GM19397 (cell line): Measurements from ENCODE around the gene COL18A1.
"Not testable (repeated sequence)": the region's sequence is repeated elsewhere in the genome, so short reads cannot be mapped to it uniquely, and the experiment has no call there.

ENCODE experiments used
- ATAC-seq: cut with Tn5 transposase; IDR thresholded peaks from one replicate; pipeline ENCODE4 v1.9.1; 2021; ENCODE audit warnings: mild to moderate bottlenecking, moderate library complexity; ENCODE audit not compliant: unreplicated experiment

COL18A1 gene

DNA sequence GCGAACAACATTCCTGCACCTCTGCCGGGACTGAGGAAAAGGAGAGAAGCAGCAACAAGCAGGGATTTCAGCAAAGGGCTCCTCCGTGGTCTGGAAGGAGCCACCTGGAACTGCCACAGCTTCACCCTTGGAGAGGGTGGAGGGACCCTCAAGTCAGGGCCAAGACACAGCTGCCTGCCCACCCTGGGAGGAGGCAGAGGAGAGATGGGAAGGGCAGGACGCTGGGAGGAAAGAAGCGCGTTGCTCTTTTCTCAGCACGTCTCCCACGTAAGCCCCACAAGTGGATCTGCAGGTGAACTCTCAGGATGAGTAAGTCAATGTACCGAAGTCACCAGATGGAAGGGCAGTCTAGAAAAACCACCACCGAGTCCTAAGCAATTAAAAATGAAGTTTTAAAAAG lies 97.6 kb downstream of the COL18A1 start:
- no peak for ATAC-seq

DNA sequence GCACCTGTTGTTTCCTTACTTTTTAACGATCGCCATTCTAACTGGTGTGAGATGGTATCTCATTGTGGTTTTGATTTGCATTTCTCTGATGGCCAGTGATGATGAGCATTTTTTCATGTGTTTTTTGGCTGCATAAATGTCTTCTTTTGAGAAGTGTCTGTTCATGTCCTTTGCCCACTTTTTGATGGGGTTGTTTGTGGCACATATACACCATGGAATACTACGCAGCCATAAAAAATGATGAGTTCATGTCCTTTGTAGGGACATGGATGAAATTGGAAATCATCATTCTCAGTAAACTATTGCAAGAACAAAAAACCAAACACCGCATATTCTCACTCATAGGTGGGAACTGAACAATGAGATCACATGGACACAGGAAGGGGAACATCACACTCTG lies 98.3 kb downstream of the COL18A1 start:
- not testable (repeated sequence) for ATAC-seq

DNA sequence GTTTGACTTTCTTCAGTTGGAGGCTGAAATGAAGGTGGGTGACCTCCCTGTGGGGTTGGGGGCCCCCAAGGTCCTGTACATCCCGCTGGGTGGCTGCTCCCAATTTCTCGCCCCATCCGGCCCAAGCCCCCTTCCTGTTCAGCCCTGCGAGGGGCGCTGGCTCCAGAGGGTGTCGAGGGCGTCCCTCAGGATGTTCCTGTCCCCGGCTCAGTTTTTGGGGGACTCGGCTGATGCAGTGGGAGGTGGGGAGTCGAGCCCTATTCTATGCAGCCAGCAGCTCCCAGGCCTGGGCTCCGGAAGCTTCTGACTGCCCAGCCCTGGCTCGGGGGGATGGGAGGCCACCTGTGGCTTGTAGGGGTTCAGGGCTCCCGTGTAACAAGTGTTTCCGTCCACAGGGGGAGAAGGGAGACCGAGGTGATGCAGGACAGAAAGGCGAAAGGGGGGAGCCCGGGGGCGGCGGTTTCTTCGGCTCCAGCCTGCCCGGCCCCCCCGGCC lies 99.1 kb downstream of the COL18A1 start:
- ATAC-seq, result no peak

DNA sequence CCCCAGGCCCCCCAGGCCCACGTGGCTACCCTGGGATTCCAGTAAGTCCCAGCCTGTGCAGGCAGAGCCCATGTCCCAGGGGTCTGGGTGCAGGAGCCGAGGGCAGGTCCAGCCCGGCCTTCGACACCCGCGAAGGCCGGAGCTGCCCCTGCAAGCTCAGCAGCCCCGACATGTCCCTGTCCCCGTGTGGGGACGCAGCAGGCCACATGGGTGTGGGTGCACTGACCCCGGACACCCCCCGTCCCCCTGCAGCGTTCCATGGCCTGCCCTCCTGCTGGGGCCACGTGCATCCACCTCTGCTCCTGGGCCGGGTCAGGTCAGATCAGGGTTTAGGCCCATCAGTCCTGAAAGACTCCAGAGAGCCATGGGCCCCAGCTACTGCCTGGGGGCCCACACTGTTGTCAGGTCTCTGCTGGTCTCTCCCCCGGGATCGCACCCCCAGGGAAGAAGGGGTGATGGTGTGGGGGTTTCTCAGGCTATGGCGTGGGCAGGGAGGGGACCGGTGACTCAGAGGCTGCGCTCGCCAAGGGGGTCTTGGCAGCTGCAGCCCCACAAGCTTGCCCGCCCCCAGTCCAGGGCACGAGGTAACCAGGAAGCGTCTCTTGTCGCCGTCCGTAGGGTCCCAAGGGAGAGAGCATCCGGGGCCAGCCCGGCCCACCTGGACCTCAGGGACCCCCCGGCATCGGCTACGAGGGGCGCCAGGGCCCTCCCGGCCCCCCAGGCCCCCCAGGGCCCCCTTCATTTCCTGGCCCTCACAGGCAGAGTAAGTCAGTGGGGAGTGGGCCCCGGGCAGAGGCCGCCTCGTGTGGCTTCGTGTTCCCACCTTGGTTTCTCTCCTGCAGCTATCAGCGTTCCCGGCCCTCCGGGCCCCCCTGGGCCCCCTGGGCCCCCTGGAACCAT lies 99.8 kb downstream of the COL18A1 start:
- ATAC-seq, result no peak

DNA sequence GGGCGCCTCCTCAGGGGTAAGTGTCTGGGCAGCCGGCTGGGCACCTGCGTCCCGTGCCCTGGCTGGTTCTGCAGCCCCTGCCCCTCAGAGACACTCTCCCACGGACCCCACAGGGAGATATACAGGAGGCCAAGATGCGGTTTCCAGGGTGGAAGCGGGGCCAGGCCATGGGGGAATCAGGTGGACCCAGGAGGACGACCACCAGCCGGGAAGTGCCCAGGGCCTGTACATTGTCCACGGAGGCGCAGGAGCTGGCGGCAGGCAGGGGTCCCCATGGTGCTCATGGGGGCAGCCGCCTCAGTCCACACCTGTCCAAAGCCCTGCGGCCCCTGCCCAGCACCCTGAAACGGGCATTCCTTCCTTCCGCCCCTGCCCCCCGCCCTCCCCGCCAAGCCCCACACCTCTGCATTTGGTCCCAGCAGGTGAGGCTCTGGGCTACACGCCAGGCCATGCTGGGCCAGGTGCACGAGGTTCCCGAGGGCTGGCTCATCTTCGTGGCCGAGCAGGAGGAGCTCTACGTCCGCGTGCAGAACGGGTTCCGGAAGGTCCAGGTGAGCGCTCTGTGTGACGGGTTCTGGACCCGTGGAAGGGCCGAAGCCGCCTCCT lies 100.6 kb downstream of the COL18A1 start:
- ATAC-seq, result no peak

DNA sequence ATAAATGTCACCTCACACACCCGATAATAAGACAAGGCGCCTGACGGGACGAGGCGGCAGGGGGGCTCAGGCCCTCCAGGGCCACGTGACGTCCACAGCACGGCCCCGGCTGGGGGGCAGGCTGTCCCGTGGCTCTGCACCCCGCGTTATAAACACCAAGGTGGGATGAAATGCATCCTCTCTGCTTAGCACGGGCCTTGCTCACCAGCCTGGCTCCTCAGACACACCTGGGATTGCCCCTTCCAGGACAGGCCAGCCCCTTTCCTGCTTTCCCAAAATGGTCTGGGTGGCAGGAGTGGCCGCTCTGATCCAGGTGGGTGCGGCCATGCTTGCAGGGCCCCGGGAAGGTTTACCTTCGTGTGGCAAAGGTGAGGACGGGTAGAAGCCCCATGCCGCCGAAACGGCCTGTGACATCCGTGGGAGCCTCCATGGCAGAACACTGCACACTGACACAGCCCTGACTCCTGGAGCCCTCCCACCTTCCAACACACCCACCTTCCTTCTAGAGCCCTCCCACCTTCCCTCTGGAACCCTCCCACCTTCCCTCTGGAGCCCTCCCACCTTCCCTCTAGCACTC lies 101.4 kb downstream of the COL18A1 start:
- ATAC-seq, result no peak

DNA sequence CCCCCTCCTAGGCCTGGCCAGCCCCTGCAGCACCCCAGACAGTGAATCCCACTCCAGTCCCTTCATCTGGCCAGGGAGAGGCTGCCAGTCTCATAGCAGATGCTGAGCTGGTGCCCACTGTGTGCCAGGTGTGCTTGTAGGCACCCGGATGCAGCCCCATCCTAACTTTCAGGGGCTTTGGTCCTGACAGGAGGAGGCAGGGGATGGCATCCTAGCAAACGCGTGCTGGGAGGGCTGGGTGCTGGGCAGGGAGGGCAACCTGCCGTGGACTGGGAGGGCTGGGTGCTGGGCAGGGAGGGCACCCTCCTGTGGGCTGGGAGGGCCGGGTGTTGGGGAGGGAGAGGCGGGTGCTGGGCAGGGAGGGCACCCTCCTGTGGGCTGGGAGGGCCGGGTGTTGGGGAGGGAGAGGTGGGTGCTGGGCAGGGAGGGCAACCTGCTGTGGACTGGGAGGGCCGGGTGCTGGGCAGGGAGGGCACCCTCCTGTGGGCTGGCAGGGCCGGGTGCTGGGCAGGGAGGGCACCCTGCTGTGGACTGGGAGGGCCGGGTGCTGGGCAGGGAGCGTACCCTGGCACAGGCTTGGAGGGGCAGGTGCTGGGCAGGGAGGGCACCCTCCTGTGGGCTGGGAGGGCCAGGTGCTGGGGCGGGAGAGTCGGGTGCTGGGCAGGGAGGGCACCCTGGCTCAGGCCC lies 102.0 kb downstream of the COL18A1 start:
- no peak for ATAC-seq

DNA sequence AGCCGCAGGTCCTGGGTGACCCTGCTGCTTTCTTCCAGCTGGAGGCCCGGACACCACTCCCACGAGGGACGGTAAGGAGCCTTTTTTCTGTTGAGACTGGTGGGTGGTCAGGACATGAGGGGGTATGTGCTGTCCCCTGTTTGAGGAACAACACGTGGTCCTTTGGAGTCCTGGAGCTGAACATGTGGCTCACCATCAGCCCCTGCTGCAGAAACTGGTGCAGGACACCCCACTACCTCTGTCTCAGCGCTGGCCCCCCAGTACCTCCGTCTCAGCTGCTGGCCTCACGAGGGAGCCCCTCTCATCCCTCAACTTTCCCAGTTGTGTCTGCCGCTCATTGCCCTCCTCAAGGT lies 102.5 kb downstream of the COL18A1 start:
- ATAC-seq, result no peak

DNA sequence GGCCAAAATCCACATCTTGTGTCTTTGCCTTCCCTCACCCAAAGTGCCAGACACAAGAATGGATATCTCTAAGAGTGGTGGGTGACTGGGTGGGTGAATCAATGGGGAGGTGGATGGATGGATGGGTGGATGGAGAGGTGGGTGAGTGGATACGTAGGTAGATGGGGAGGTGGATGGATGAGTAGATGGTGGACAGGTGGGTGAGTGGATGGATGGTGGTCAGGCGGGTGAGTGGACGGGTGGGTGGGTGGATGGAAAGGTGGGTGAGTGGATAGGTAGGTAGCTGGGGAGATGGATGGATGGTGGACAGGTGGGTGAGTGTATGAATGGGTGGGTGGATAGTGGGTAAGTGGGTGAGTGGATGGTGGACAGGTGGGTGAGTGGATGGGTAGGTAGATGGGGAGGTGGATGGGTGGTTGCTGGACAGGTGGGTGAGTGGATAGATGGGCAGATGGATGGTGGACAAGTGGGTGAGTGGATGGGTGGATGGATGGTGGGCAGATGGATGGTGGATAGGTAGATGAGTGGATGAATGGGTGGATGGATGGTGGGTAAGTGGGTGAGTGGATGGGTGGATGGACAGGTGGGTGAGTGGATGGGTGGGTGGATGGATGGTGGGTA lies 103.0 kb downstream of the COL18A1 start:
- ATAC-seq, result no peak

DNA sequence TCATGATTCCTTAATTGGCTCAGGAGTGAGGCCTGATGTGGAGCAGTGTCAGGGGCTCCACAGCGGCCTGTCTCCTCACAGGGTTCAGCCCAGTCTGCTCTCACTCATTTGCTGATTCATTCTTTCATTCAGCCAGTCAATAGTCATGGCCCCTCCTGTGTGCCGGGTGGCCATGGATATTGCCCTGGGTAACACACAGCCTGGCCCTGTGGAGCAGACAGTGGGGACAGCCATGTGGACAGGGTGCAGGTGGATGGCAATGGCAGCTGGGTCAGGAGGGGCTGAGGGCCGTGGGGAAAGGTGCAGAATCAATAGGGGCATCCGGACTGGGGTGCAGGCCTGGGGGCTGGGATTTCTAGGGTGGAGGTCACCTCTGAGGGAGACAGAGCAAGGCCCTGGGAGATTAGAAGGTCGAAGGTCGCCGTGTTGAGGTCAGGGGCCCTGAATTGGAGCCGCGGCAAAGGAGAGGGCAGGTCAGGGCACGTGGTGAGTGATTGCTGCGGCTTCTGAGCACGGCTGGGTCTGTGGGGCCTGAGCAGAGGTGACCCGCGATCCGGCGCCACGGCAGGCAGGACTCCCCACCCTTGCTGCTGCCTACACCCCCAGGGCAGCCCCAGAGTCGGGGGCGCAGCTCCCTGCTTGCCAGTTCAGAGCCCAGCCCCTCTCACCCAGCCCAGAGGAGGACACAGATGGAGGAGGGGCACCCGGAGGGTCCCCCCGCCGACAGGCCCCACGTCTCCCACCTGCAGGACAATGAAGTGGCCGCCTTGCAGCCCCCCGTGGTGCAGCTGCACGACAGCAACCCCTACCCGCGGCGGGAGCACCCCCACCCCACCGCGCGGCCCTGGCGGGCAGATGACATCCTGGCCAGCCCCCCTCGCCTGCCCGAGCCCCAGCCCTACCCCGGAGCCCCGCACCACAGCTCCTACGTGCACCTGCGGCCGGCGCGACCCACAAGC lies 103.9 kb downstream of the COL18A1 start:
- ATAC-seq, result no peak

DNA sequence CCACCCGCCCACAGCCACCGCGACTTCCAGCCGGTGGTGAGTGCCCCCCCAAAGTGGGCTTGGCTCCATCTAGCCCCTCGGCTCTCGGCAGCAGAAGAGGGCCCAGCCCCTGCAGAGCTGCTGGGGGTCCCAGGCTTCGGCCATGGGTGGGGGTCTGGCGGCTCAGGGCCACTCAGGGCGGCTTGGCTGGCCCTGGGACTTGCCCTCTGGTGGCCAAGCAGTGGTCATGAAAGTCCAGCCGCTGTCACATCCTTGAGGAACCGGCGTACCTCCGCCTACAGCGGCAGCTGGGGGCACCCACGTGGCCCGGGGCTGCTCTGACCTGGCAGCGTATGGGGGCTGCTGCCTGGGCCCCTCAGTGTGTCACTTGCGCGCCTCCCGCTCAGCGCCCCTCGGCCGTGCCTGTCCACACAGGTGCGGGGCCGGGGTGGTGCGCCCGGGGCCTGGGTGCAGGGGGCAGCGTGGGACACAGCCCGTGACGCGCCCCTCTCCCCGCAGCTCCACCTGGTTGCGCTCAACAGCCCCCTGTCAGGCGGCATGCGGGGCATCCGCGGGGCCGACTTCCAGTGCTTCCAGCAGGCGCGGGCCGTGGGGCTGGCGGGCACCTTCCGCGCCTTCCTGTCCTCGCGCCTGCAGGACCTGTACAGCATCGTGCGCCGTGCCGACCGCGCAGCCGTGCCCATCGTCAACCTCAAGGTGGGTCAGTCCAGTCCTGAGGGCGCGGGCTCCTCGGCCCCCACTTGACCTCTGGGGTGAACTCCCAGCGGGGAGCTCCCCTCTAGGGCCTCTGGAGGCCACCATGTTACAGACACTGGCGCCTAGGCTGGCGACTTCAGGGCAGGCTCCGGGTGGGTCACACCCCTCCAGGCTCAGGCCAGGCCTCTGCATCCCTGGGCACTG lies 104.9 kb downstream of the COL18A1 start:
- no peak for ATAC-seq

DNA sequence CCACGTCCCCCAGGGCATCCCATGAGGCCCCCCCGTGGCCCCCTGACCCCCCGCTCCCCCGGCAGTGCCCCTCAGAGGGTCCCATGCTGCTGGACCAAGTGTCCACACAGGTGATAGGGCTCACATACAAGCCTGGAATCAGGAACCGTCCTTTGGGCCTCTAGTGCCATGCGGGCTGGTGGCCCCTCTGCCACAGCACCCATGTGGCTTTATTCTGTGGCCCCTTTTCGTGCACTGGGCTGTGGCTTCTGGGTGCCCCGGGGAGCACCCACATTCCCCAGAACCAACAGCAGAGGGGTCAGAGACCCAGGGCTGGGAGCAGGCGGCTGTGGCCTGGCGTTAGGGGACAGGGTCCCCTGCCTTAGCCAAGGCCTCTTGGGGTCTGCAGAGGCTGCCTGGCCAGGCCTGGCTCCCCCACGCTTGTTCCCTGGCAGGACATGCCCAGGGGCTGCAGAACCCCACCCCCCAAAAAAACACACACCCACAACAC lies 105.5 kb downstream of the COL18A1 start:
- no peak for ATAC-seq

DNA sequence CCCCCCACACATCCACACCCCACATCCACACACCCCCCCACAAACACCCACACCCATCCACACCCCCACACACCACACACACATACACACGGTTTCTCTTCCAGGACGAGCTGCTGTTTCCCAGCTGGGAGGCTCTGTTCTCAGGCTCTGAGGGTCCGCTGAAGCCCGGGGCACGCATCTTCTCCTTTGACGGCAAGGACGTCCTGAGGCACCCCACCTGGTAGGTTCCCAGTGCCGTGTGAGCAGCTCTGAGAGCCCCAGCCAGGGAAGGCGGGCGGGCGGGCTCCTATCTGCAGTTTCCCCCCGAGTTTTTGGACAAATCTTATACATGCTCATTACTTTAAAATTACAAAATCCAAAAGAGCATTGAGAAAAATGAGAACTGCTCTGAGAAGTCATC lies 106.0 kb downstream of the COL18A1 start:
- ATAC-seq, result no peak

DNA sequence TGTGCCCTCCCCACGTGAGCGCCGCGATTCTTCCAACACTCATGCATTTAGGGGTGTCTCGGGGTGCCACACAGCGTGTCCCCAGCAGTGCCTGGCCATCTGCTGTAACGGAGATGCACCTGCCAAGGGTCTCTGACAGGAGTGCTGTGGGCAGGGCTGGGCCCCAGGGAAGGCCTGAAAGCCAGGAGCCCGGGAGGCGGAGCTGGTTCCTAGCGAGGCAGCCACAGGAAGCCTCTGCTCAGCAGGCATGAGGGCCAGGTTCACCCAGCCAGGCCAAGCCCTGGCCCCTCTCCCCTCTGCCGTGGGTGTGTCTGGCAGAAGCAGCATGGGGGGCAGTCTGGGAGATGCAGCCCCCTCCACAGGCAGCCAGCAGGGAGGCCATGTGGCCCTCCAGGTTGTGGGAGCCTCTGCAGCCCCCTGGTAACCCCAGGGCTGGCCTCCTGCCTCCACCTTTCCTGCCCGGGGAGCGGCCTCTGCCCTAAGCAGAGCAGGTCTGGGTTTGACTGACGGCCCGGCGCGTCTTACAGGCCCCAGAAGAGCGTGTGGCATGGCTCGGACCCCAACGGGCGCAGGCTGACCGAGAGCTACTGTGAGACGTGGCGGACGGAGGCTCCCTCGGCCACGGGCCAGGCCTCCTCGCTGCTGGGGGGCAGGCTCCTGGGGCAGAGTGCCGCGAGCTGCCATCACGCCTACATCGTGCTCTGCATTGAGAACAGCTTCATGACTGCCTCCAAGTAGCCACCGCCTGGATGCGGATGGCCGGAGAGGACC lies 106.9 kb downstream of the COL18A1 start:
- no peak for ATAC-seq

DNA sequence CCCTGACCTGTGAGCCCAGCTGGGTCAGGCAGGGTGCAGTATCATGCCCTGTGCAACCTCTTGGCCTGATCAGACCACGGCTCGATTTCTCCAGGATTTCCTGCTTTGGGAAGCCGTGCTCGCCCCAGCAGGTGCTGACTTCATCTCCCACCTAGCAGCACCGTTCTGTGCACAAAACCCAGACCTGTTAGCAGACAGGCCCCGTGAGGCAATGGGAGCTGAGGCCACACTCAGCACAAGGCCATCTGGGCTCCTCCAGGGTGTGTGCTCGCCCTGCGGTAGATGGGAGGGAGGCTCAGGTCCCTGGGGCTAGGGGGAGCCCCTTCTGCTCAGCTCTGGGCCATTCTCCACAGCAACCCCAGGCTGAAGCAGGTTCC lies 107.6 kb downstream of the COL18A1 start:
- no peak for ATAC-seq

DNA sequence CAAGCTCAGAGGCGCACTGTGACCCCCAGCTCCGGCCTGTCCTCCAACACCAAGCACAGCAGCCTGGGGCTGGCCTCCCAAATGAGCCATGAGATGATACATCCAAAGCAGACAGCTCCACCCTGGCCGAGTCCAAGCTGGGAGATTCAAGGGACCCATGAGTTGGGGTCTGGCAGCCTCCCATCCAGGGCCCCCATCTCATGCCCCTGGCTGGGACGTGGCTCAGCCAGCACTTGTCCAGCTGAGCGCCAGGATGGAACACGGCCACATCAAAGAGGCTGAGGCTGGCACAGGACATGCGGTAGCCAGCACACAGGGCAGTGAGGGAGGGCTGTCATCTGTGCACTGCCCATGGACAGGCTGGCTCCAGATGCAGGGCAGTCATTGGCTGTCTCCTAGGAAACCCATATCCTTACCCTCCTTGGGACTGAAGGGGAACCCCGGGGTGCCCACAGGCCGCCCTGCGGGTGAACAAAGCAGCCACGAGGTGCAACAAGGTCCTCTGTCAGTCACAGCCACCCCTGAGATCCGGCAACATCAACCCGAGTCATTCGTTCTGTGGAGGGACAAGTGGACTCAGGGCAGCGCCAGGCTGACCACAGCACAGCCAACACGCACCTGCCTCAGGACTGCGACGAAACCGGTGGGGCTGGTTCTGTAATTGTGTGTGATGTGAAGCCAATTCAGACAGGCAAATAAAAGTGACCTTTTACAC lies 108.2 kb downstream of the COL18A1 start:
- ATAC-seq, result no peak

DNA sequence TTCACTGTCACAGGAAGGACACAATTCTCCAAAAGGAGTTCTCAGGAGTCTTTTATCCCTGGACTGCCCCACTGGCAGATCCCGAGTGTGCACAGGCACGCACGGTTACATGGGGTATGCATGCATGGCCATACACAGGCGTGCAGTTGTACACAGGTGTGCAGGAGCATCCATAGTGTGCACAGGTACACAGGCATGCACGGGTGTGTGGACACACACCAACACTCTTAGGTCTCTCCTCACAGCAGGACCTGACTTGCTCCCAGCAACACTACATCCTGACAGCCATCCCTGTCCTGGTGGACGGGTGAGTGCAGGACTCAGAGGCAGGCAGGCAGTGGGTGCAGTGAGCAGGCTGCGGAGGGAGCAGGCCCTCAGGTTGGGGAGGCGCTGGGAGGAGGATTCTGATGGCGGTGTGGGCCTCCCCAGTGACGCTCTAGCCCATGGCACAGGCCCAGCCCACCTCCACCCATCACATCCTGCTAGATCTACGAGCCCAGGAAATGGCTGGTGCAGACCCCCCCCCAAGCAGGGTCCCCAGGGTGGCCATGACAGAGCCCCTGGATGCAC lies 108.9 kb downstream of the COL18A1 start:
- no peak for ATAC-seq
